Fibroblast of mammary gland (primary cell): ENCODE results near the gene TRDN.

ENCODE experiments used
- DNase-seq: peaks from one replicate; pipeline ENCODE4 v3.0.0-alpha.2; 2010; ENCODE audit warnings: low read depth
- H3K4me3 ChIP-seq: 2 replicates; pipeline ENCODE4 v1.5.1; 2011; ENCODE audit warnings: low read depth, mild to moderate bottlenecking, low read length, moderate library complexity; ENCODE audit not compliant: control insufficient read depth
- TF ChIP-seq, protein P1 (sequence below): conservative IDR thresholded peaks from 2 replicates; pipeline ENCODE4 v1.5.1; 2011; ENCODE audit warnings: low read depth, low read length, inconsistent platforms; ENCODE audit not compliant: control insufficient read depth, insufficient read depth

TRDN gene

GRCh38 chr6:123616942-123617341 lies 19.8 kb downstream of the TRDN start:
- H3K4me3 ChIP-seq, result no peak overlapping the region
- no peak for DNase-seq
- TF ChIP-seq, protein P1, sequence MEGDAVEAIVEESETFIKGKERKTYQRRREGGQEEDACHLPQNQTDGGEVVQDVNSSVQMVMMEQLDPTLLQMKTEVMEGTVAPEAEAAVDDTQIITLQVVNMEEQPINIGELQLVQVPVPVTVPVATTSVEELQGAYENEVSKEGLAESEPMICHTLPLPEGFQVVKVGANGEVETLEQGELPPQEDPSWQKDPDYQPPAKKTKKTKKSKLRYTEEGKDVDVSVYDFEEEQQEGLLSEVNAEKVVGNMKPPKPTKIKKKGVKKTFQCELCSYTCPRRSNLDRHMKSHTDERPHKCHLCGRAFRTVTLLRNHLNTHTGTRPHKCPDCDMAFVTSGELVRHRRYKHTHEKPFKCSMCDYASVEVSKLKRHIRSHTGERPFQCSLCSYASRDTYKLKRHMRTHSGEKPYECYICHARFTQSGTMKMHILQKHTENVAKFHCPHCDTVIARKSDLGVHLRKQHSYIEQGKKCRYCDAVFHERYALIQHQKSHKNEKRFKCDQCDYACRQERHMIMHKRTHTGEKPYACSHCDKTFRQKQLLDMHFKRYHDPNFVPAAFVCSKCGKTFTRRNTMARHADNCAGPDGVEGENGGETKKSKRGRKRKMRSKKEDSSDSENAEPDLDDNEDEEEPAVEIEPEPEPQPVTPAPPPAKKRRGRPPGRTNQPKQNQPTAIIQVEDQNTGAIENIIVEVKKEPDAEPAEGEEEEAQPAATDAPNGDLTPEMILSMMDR, result no peak

- no peak overlapping the region for H3K4me3 ChIP-seq
- TF ChIP-seq, protein P1, result no peak
- DNase-seq, result no peak
These were observed 20.7 kb downstream of the TRDN start for GRCh38 chr6:123616016-123616415.

- H3K4me3 ChIP-seq, result no peak overlapping the region
- TF ChIP-seq, protein P1, result no peak
- no peak for DNase-seq
These were observed 26.0 kb downstream of the TRDN start for GRCh38 chr6:123610779-123611178.

- H3K4me3 ChIP-seq, result no peak overlapping the region
- TF ChIP-seq, protein P1, result no peak
- no peak for DNase-seq
These were observed 32.7 kb downstream of the TRDN start for GRCh38 chr6:123604067-123604466.

- TF ChIP-seq, protein P1, result no peak
- H3K4me3 ChIP-seq, result no peak overlapping the region
- DNase-seq, result no peak
These were observed 38.7 kb downstream of the TRDN start for GRCh38 chr6:123598011-123598410.

DNA sequence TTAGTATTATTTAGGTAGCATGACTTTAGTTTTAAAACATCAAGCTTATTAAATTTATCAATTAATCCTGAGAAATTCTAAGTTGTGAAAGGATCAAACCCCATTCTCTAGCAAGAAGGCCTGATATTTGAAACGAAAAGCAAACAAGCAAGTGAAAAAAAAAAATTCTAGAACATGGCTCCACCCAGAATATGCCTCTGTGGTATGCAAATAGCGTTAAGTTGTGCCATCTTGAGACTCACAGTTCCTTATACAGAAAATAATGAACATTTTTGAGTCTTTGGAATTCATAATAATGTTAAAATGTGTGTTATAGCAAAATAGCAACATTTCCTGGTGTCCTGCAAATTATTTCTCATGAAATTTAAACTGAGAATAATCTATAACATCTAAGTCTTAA lies 42.0 kb downstream of the TRDN start:
- DNase-seq, result no peak
- no peak overlapping the region for H3K4me3 ChIP-seq
- TF ChIP-seq, protein P1, result no peak

DNA sequence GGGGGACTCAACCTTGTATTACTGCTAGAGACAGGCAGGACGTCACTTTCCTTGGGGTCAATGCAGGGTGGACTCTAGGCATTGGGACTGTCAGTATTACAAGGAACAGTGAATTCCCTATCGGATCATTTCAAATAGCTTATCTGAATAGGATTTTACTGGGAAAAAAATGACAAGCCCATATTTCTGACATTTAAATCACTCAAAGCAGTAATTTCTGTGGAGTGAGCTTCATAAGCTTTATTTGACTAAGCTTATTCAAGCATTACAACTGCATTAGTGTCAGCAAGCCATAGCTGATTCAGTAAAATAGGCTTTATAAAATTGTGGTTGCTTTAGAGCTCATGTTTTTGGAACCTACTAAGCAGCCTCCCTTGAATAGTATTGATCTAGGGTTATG lies 44.3 kb downstream of the TRDN start:
- H3K4me3 ChIP-seq, result no peak overlapping the region
- TF ChIP-seq, protein P1, result no peak
- DNase-seq, result no peak
